ENCODE measurements around the gene AOPEP. TPM values are rescaled to one million over a fixed set of nuclear protein-coding genes. Genes with fewer than 3 reads are reported as not detected.

Gene AOPEP
- total and polyA plus RNA-seq, 10 donors: 14.8 to 86.1 (median 51.3) TPM

DNA sequence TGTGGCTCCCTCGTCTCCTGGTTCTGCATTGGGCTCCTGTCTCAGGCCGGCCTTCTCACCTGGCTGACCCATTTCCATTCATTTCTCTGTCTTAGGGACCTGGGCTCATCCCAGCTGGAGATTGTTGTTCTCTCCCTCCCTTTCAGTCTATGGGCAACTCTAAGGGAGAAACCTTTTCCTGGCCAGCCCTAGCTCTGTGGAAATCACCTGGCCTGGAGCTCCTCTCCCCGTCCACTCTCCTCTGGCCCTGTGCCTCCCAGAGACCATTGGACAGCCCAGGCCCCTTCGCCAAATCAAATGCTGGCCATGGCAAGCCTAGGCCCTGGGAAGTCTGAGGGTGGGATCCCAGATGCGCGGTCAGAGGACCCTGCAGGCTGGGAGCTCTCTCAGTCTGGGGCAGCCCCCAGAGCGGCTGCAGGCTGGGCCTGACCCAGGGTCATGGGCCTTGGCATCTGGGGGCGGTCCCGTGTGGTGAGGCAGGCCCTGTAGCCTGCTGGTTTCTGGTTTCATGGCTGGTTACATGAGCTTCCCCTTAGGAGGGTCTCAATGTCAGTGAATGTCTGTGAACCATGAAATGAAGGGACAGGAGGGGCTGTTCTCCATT lies 253.5 kb downstream of the AOPEP start:
- Histone ChIP-seq H3K9me3 (no peaks in the 10 kb centered on the region), H3K4me3 (no peak overlapping the region), H3K4me1 (peaks cover 0 to 13% (median 0%) of the 10 kb centered on the region in 6 donors), H3K27ac (no peak overlapping the region), H3K36me3 (peaks cover 0 to 27% (median 0%) of the 10 kb centered on the region in 6 donors), H3K27me3 (replicated peaks in 1 of 7) (no peaks in the 10 kb centered on the region)
- no peak for DNase-seq
- no peak for TF ChIP-seq POLR2AphosphoS5 (IDR thresholded peaks at IDR 0.05)
- 87 to 94% (median 90%) methylated on average over 8 to 9 of the region's 9 CpGs for WGBS, 5 donors
- intact Hi-C loops (cut with DNase I; ENCODE audit: low total_unique reads): no loop called here

DNA sequence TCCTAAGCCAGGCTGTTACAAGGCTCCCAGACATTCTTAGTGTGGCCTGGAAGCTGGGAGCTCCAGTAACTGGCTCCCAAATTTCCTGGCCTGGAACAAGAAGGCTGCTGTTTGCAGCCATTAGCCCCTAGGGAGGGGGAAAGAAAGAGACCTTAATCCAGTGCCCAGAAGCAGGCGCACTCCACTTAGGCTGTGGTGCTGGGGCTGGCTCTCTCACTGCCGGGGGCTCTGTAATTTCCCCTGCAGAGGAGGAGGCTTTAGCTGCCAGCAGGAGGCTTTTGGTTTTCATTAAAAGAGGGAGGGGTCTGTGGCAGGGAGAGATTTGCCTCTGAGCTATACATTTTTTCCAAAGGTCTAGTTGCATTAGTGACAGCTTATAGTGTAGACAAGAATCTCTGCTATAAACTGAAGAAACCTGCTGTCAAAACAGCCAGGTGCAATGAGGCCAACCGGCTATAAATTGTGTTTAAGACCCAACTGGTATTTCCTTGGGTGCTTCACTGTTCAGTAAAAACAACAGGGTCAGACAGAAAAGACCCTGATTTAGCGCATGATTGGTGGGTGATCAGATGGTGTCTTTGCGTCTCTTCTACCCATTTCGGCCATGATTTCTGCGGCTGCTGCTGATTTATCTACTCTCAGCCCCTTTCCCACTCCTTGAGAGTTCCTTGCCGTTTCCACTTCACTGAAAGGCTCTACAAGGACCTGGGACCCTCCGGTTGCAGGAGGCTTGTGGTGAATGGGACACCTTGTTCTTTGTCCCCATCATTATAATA lies 254.6 kb downstream of the AOPEP start:
- Histone ChIP-seq H3K9me3 (no peaks in the 10 kb centered on the region), H3K4me3 (no peak overlapping the region), H3K36me3 (peaks cover 0 to 30% (median 0%) of the 10 kb centered on the region in 6 donors), H3K27me3 (replicated peaks in 1 of 7) (no peaks in the 10 kb centered on the region), H3K4me1 (peaks cover 0 to 4% (median 0%) of the 10 kb centered on the region in 6 donors), H3K27ac (no peak overlapping the region)
- DNase-seq: no peak
- 94 to 98% (median 97%) methylated on average over 9 of the region's 9 CpGs for WGBS, 5 donors
- intact Hi-C loops (cut with DNase I; ENCODE audit: low total_unique reads): no loop called here
- TF ChIP-seq POLR2A (IDR thresholded peaks at IDR 0.05) (no peak), POLR2AphosphoS5 (IDR thresholded peaks at IDR 0.05) (no peak)
- TF ChIP-seq, protein P1, sequence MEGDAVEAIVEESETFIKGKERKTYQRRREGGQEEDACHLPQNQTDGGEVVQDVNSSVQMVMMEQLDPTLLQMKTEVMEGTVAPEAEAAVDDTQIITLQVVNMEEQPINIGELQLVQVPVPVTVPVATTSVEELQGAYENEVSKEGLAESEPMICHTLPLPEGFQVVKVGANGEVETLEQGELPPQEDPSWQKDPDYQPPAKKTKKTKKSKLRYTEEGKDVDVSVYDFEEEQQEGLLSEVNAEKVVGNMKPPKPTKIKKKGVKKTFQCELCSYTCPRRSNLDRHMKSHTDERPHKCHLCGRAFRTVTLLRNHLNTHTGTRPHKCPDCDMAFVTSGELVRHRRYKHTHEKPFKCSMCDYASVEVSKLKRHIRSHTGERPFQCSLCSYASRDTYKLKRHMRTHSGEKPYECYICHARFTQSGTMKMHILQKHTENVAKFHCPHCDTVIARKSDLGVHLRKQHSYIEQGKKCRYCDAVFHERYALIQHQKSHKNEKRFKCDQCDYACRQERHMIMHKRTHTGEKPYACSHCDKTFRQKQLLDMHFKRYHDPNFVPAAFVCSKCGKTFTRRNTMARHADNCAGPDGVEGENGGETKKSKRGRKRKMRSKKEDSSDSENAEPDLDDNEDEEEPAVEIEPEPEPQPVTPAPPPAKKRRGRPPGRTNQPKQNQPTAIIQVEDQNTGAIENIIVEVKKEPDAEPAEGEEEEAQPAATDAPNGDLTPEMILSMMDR (IDR thresholded peaks at IDR 0.05 in 8 of 11, conservative IDR thresholded peaks at IDR 0.05 in 3 of 11): no peak

DNA sequence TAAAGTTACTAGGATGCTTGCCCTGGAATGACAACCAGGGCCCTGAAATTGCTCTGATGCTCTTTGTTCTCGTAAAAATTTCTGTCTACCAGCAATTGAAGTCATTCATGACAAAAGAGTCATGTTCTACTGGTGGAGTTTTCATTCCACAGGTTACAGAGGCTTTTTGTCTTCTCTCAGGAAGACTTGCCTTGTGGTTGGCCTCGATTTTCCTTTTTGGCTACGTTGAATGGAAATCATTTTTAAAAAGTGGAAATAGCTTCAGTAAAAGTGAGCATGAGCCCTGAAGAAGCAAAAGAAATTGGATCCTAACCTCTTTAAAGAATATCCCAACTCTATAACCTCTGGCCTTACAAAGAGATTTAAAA lies 255.2 kb downstream of the AOPEP start:
- WGBS, 5 donors: 89 to 96% (median 93%) methylated on average over 3 of the region's 3 CpGs
- no peaks in the 10 kb centered on the region for H3K27me3 ChIP-seq (replicated peaks in 1 of 7)
- intact Hi-C loops (cut with DNase I; ENCODE audit: low total_unique reads): no loop called here

DNA sequence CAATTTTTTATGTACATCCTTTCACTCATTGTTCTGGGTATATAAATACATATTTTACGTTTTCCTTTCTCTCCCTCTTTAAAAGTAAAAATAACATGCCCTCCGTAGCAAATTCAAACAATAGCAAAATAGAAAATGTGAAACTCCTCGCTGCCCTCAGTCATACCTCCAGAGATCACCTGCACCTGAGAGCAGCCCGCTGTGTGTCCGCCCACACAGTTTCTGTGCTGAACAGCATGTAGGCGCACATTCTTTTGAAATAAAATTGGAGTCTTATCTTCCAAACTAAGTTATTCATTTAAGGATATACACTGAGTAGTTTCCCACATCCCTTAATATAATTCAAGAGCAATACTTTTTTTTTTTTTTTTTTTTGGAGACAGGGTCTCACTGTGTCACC lies 255.7 kb downstream of the AOPEP start:
- DNase-seq: no peak
- H3K4me1 ChIP-seq: no peaks in the 10 kb centered on the region
- no peak for TF ChIP-seq POLR2AphosphoS5 (IDR thresholded peaks at IDR 0.05)
- TF ChIP-seq, protein P1 (IDR thresholded peaks at IDR 0.05 in 8 of 11, conservative IDR thresholded peaks at IDR 0.05 in 3 of 11): no peak
- TF ChIP-seq POLR2A (IDR thresholded peaks at IDR 0.05): no peak
- H3K27me3 ChIP-seq (replicated peaks in 1 of 7): no peaks in the 10 kb centered on the region
- intact Hi-C loops (cut with DNase I; ENCODE audit: low total_unique reads): no loop called here
- H3K4me3 ChIP-seq: no peak overlapping the region
- no peaks in the 10 kb centered on the region for H3K9me3 ChIP-seq
- 79 to 91% (median 85%) methylated on average over 6 of the region's 6 CpGs for WGBS, 5 donors
- no peak overlapping the region for H3K27ac ChIP-seq
- peaks cover 0 to 30% (median 0%) of the 10 kb centered on the region in 6 donors for H3K36me3 ChIP-seq

More for the DNA sequence above, 255.2 kb downstream of the AOPEP start:
- no peak overlapping the region for H3K4me3 ChIP-seq
- TF ChIP-seq POLR2A (IDR thresholded peaks at IDR 0.05): no peak
- TF ChIP-seq, protein P1 (IDR thresholded peaks at IDR 0.05 in 8 of 11, conservative IDR thresholded peaks at IDR 0.05 in 3 of 11): no peak
- no peak for TF ChIP-seq POLR2AphosphoS5 (IDR thresholded peaks at IDR 0.05)
- peaks cover 0 to 2% (median 0%) of the 10 kb centered on the region in 6 donors for H3K4me1 ChIP-seq
- H3K36me3 ChIP-seq: peaks cover 0 to 30% (median 0%) of the 10 kb centered on the region in 6 donors
- no peaks in the 10 kb centered on the region for H3K9me3 ChIP-seq
- no peak for DNase-seq
- H3K27ac ChIP-seq: no peak overlapping the region

Measured in spleen (tissue), 11 donors.